HCT116 (cell line): ENCODE data around the gene FN3KRP. TPM values are rescaled to one million over a fixed set of nuclear protein-coding genes. Genes with fewer than 3 reads are reported as not detected.

Experiments used
- ATAC-seq: fragments of 200-7000 bp; cut with Tn5 transposase; 2 replicates; pipeline ENCODE4 v1.9.1; 2020; ENCODE audit warnings: mild to moderate bottlenecking, moderate library complexity
- BruUV-seq: library from RNA; stranded (reverse); fragments of 400-500 nt; replicated peaks from 2 replicates; lab custom pipeline; 2021; lab: Mats Ljungman, UMichigan
- CTCF ChIA-PET: fragments of 300-600 bp; sonication (Branson Sonifier 250); formaldehyde crosslinking; loops from one replicate; lab custom pipeline; 2021; ENCODE audit warnings: antibody characterized with exemption; lab: Charles Lee
- POLR2A ChIA-PET: fragments of 300-600, 350-600 bp; sonication (Branson Sonifier 250); formaldehyde crosslinking; loops from one replicate; lab custom pipeline; 2021; ENCODE audit warnings: antibody characterized with exemption; lab: Charles Lee
- RAD21 ChIA-PET, 2 experiments: fragments of 300-600 bp; sonication (Branson Sonifier 250); formaldehyde crosslinking; loops; one replicate each; lab custom pipeline; 2023; ENCODE audit warnings: low total read pairs in 2 of 2; ENCODE audit not compliant: uncharacterized antibody in 2 of 2, unreplicated experiment in 2 of 2, low non-redundant PET in 1 of 2; lab: Charles Lee
- DNase-seq: peaks from one replicate; pipeline ENCODE4 v3.0.0-alpha.2; 2010; ENCODE audit warnings: low read depth, low spot score
- H2AFZ ChIP-seq: fragments of 200-600 bp; shearing (Covaris generic), sonication (generic); 2 replicates; pipeline ENCODE4 v1.6.1; 2017; ENCODE audit warnings: low read depth, mixed run types, mixed read lengths, antibody characterized with exemption, low read length; ENCODE audit not compliant: poor library complexity, severe bottlenecking
- H3K27ac ChIP-seq: 2 replicates; pipeline ENCODE4 v1.5.1; 2012; ENCODE audit warnings: low read depth, low read length
- H3K27me3 ChIP-seq: fragments of 200-600 bp; sonication (generic); 2 replicates; pipeline ENCODE4 v1.6.1; 2016; ENCODE audit warnings: mixed run types, low read length, mixed read lengths; ENCODE audit not compliant: insufficient read depth
- H3K36me3 ChIP-seq, 2 experiments: fragments of 200-500 bp in 1 of 2; fragments of 200-600 bp in 1 of 2; sonication (Bioruptor generic) in 1 of 2; sonication (generic) in 1 of 2; 2 replicates each; pipeline versions ENCODE4 v1.5.1 to v1.6.1; 2014 to 2016; ENCODE audit warnings: low read length in 2 of 2, inconsistent platforms in 1 of 2, mixed read lengths in 1 of 2, mixed run types in 1 of 2; ENCODE audit not compliant: insufficient read depth in 2 of 2, control insufficient read depth in 1 of 2
- H3K4me1 ChIP-seq, 2 experiments: fragments of 200-600 bp in 1 of 2; sonication (generic) in 1 of 2; 2 replicates each; pipeline versions ENCODE4 v1.5.1 to v1.6.1; 2012 to 2017; ENCODE audit warnings: low read length in 2 of 2, inconsistent platforms in 1 of 2, mild to moderate bottlenecking in 1 of 2, mixed read lengths in 1 of 2, mixed run types in 1 of 2, moderate library complexity in 1 of 2; ENCODE audit not compliant: insufficient read depth in 2 of 2, control insufficient read depth in 1 of 2
- H3K4me2 ChIP-seq: fragments of 200-600 bp; sonication (generic); 2 replicates; pipeline ENCODE4 v1.6.1; 2017; ENCODE audit warnings: mixed run types, low read length, mixed read lengths
- H3K4me3 ChIP-seq, 2 experiments: fragments of 200-600 bp in 1 of 2; sonication (generic) in 1 of 2; replicated peaks in 1 of 2; 2 replicates each; pipeline ENCODE4 v1.5.1; 2011 to 2016; ENCODE audit warnings: low read length in 2 of 2, control low read depth in 1 of 2, low read depth in 1 of 2, mild to moderate bottlenecking in 1 of 2, mixed read lengths in 1 of 2, mixed run types in 1 of 2
- H3K79me2 ChIP-seq: fragments of 200-600 bp; sonication (generic); 2 replicates; pipeline ENCODE4 v1.6.1; 2017; ENCODE audit warnings: mild to moderate bottlenecking, mixed run types, low read length, moderate library complexity, mixed read lengths; ENCODE audit not compliant: insufficient read depth
- H3K9ac ChIP-seq: fragments of 200-600 bp; sonication (generic); 2 replicates; pipeline ENCODE4 v1.6.1; 2016; ENCODE audit warnings: low read length, mixed read lengths
- H3K9me2 ChIP-seq: fragments of 200-600 bp; sonication (generic), shearing (Covaris generic); 2 replicates; pipeline ENCODE4 v1.6.1; 2017; ENCODE audit warnings: mixed run types, mild to moderate bottlenecking, moderate library complexity; ENCODE audit not compliant: insufficient read depth
- H3K9me3 ChIP-seq, 2 experiments: fragments of 200-500 bp in 1 of 2; fragments of 200-600 bp in 1 of 2; sonication (Bioruptor generic) in 1 of 2; sonication (generic) in 1 of 2; 2 replicates each; pipeline ENCODE4 v1.6.1; 2014 to 2017; ENCODE audit warnings: low read length in 2 of 2, mixed read lengths in 2 of 2, inconsistent platforms in 1 of 2, low read depth in 1 of 2, mild to moderate bottlenecking in 1 of 2, mixed run types in 1 of 2, moderate library complexity in 1 of 2; ENCODE audit not compliant: control insufficient read depth in 1 of 2, insufficient read depth in 1 of 2
- H4K20me1 ChIP-seq: fragments of 200-600 bp; sonication (generic), shearing (Covaris generic); 2 replicates; pipeline ENCODE4 v1.6.1; 2017; ENCODE audit warnings: mixed run types, mild to moderate bottlenecking, moderate library complexity; ENCODE audit not compliant: insufficient read depth
- CBX3 ChIP-seq: IDR thresholded peaks from 2 replicates; pipeline ENCODE4 v1.6.1; 2012; ENCODE audit warnings: low read depth
- EZH2phosphoT487 ChIP-seq: fragments of 200-600 bp; IDR thresholded peaks from 2 replicates; pipeline ENCODE4 v1.6.1; 2018; ENCODE audit warnings: antibody characterized with exemption, borderline replicate concordance
- FOSL1 ChIP-seq: IDR thresholded peaks from 2 replicates; pipeline ENCODE4 v1.6.1; 2012; ENCODE audit warnings: low read depth
- POLR2A ChIP-seq: IDR thresholded peaks from 2 replicates; pipeline ENCODE4 v1.7.0; 2011; ENCODE audit warnings: borderline replicate concordance; ENCODE audit not compliant: insufficient read depth, insufficient read length; ENCODE audit errors: extremely low read depth
- POLR2AphosphoS5 ChIP-seq: IDR thresholded peaks from 2 replicates; pipeline ENCODE4 v1.6.1; 2011; ENCODE audit warnings: mild to moderate bottlenecking, low read depth, low read length, moderate library complexity
- TCF7L2 ChIP-seq: IDR thresholded peaks from 2 replicates; pipeline ENCODE4 v1.7.0; 2011; ENCODE audit warnings: borderline replicate concordance, inconsistent platforms; ENCODE audit not compliant: insufficient read depth, insufficient read length; ENCODE audit errors: extremely low read depth
- ZBTB33 ChIP-seq: IDR thresholded peaks from 2 replicates; pipeline ENCODE4 v1.6.1; 2011; ENCODE audit warnings: mild to moderate bottlenecking, low read length, moderate library complexity; ENCODE audit not compliant: insufficient replicate concordance; ENCODE audit errors: extremely low read depth
- ZFX ChIP-seq: fragments of 450-650 bp; IDR thresholded peaks from 2 replicates; pipeline ENCODE4 v1.6.1; 2017
- intact Hi-C: fragments of 100-400 bp; cut with micrococcal nuclease; formaldehyde crosslinking; loops from 2 replicates; pipeline ENCODE4 v1.10.0; 2022
- total RNA-seq: library from RNA; stranded (reverse); gene quantifications from one replicate; pipeline ENCODE4 v1.2.1, GENCODE V29; 2021; ENCODE audit not compliant: unreplicated experiment

FN3KRP gene
- total RNA-seq, 1 experiment from 2014 or later: 35.2 TPM

- TF ChIP-seq POLR2A (no peak), POLR2AphosphoS5 (no peak), ZBTB33 (no peak), ZFX (no peak), EZH2phosphoT487 (no peak), TCF7L2 (no peak), CBX3 (no peak), FOSL1 (no peak)
- POLR2A ChIA-PET: no interaction called here
- intact Hi-C loops: no loop called here
Observed at GRCh38 chr17:82722341-82723013, 6.0 kb downstream of the FN3KRP start.

More at GRCh38 chr17:82722341-82723013, 6.0 kb downstream of the FN3KRP start:
- ChIA-PET CTCF (no interaction called here), RAD21 (no interaction called here)
- ATAC-seq (no peak), DNase-seq (no peak)
- Histone ChIP-seq H3K4me1 (peaks cover 4 to 6% of the 10 kb centered on the region in 2 experiments; a peak in 3 of 4 replicates), H3K9me3 (no peaks in the 10 kb centered on the region), H3K9me2 (no peaks in the 10 kb centered on the region), H3K36me3 (peaks cover 30 to 52% of the 10 kb centered on the region in 2 experiments), H3K79me2 (peaks cover 18% of the 10 kb centered on the region), H3K9ac (no peak overlapping the region), H4K20me1 (no peaks in the 10 kb centered on the region), H3K27me3 (no peaks in the 10 kb centered on the region), H3K4me2 (no peak overlapping the region), H3K27ac (no peak overlapping the region), H2AFZ (no peak overlapping the region), H3K4me3 (no peak overlapping the region)
- no TSS peak for BruUV-seq
